Femur (tissue), 1 donor: Measurements from ENCODE around the gene TLCD1.
"Not testable (repeated sequence)": the region's sequence is repeated elsewhere in the genome, so short reads cannot be mapped to it uniquely, and the experiment has no call there.

Experiments
- DNase-seq: peaks from one replicate; pipeline ENCODE4 v3.0.0-alpha.2; 2017

TLCD1 gene

GRCh38 chr17:28746611-28747050, 20.6 kb upstream of the TLCD1 start:
- DNase-seq: peak; percentile 81

GRCh38 chr17:28745786-28746411, 19.9 kb upstream of the TLCD1 start:
- DNase-seq: no peak

GRCh38 chr17:28744972-28745785, 19.1 kb upstream of the TLCD1 start:
- peak; percentile 82 for DNase-seq

- peak; percentile 80 for DNase-seq
Measured at GRCh38 chr17:28744104-28744971, 18.3 kb upstream of the TLCD1 start.

GRCh38 chr17:28743243-28744103, 17.4 kb upstream of the TLCD1 start, which contains the start of gene TRAF4:
Gene TRAF4 (plus strand): TSS chr17:28744011. CDS start chr17:28744113, 102 bp downstream.
- DNase-seq: peak; percentile 88

GRCh38 chr17:28741358-28742349, 15.6 kb upstream of the TLCD1 start:
- DNase-seq: no peak

GRCh38 chr17:28740406-28741357, 14.6 kb upstream of the TLCD1 start:
- DNase-seq: no peak

GRCh38 chr17:28738680-28739384, 12.8 kb upstream of the TLCD1 start:
- DNase-seq: no peak

- no peak for DNase-seq
Measured at GRCh38 chr17:28737770-28738679, 12.0 kb upstream of the TLCD1 start.

- no peak for DNase-seq
Measured at GRCh38 chr17:28737316-28737715, 11.3 kb upstream of the TLCD1 start.

GRCh38 chr17:28735913-28736769, 10.1 kb upstream of the TLCD1 start:
- DNase-seq: not testable (repeated sequence)

GRCh38 chr17:28735242-28735722, 9.2 kb upstream of the TLCD1 start:
- DNase-seq: no peak

GRCh38 chr17:28734712-28735241, 8.7 kb upstream of the TLCD1 start:
- DNase-seq: no peak

GRCh38 chr17:28733346-28733745, 7.3 kb upstream of the TLCD1 start:
- no peak for DNase-seq

GRCh38 chr17:28729950-28730330, 3.9 kb upstream of the TLCD1 start:
- no peak for DNase-seq
